Measurements from ENCODE around the gene CD4.

The CD4 gene

DNA sequence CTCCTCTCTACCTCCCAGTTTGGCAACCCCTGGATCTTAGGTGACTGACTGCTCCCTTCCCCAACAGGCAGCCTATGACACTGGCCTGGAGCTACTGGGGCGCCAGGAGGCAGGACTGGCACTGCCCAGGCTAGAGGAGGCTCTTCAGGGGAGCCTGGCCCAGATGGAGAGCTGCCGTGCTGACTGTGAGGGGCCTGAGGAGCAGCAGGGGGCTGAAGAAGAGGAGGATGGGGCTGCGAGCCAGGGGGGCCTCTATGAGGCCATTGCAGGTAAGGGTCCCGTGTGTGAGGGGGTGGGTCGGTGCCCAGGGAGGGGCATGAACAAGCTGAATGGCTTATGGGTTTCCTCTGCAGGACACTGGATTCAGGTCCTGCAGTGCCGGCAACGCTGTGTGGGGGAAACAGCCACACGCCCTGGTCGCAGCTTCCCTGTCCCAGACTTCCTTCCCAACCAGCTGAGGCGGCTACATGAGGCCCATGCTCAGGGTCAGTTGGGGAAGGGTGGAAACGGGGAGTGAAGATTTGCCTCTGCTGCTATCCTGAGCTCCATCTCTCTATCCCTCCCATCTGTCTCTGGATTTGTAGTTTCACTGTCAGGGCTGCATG lies 41.1 kb downstream of the CD4 start:
- Histone ChIP-seq H3K36me3 (ENCODE audit: insufficient read depth, low read length) (0 out of 2 replicates have a peak, but pooled peaks cover 11% of the 10 kb centered on the region), H3K9me3 (ENCODE audit: control insufficient read depth, insufficient read depth, low read length) (no peaks in the 10 kb centered on the region), H3K9ac (ENCODE audit: low read depth, low read length) (peak overlapping the region; percentile 93; the same call in 1 of the 2 replicates), H3K4me1 (ENCODE audit: insufficient read depth, low read length) (peaks cover 5% of the 10 kb centered on the region)

GRCh38 chr12:6830999-6831398 lies 41.7 kb downstream of the CD4 start:
- H3K36me3 ChIP-seq (ENCODE audit: insufficient read depth, low read length) = 0 out of 2 replicates have a peak, but pooled peaks cover 11% of the 10 kb centered on the region
- H3K9me3 ChIP-seq (ENCODE audit: control insufficient read depth, insufficient read depth, low read length) = no peaks in the 10 kb centered on the region
- H3K4me1 ChIP-seq (ENCODE audit: insufficient read depth, low read length) = peaks cover 5% of the 10 kb centered on the region
- H3K9ac ChIP-seq (ENCODE audit: low read depth, low read length) = no peak overlapping the region

- Histone ChIP-seq H3K9ac (ENCODE audit: low read depth, low read length) (no peak overlapping the region), H3K36me3 (ENCODE audit: insufficient read depth, low read length) (0 out of 2 replicates have a peak, but pooled peaks cover 11% of the 10 kb centered on the region), H3K4me1 (ENCODE audit: insufficient read depth, low read length) (peaks cover 5% of the 10 kb centered on the region), H3K9me3 (ENCODE audit: control insufficient read depth, insufficient read depth, low read length) (no peaks in the 10 kb centered on the region)
Measured at GRCh38 chr12:6831450-6831995, 42.2 kb downstream of the CD4 start.

DNA sequence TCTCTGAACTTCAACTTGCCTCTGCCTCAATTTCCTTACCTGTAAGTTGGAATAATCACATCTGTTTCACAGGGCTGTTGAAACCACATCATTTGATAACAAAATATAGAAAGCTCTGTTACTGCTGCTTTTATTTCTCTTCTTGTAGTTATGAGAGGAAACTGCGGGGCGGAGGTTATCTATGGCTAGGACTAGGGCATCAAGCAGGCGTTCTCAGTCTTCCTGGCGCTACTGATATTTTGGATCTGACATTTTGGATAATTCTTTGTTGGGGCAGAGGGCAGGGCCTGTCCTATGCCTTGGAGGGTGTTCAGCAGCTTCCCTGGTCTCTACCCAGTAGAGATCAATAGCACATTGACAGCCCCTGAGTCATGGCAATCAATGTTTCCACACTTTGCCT lies 42.8 kb downstream of the CD4 start:
- Histone ChIP-seq H3K9ac (ENCODE audit: low read depth, low read length) (no peak overlapping the region), H3K9me3 (ENCODE audit: control insufficient read depth, insufficient read depth, low read length) (no peaks in the 10 kb centered on the region), H3K36me3 (ENCODE audit: insufficient read depth, low read length) (peaks cover 16% of the 10 kb centered on the region; the same call in 1 of the 2 replicates), H3K4me1 (ENCODE audit: insufficient read depth, low read length) (peaks cover 2% of the 10 kb centered on the region)

GRCh38 chr12:6833189-6833890 lies 44.0 kb downstream of the CD4 start:
- H3K9me3 ChIP-seq (ENCODE audit: control insufficient read depth, insufficient read depth, low read length) = no peaks in the 10 kb centered on the region
- H3K9ac ChIP-seq (ENCODE audit: low read depth, low read length) = no peak overlapping the region
- no peaks in the 10 kb centered on the region for H3K4me1 ChIP-seq (ENCODE audit: insufficient read depth, low read length)
- H3K36me3 ChIP-seq (ENCODE audit: insufficient read depth, low read length) = peaks cover 16% of the 10 kb centered on the region; the same call in 1 of the 2 replicates

DNA sequence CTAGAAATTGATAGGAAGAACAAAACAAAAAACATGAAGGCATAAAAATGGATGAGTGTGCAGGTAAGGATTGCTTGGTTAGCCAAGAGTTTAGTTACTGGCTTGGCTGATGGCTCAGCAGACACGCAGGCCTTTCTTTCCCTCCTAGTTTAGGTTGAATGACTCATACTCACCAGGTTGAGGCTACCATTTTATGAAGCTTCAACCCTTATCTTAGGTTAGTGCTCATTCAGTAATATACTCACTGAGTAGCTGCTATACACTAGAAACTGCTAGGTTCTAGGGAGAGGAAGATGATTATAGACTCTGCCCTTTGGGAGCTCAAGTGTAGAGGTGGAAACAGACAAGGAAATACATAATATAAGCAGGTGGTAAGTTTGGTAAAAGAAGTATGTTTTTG lies 44.9 kb downstream of the CD4 start:
- Histone ChIP-seq H3K36me3 (ENCODE audit: insufficient read depth, low read length) (peaks cover 16% of the 10 kb centered on the region; the same call in 1 of the 2 replicates), H3K9me3 (ENCODE audit: control insufficient read depth, insufficient read depth, low read length) (no peaks in the 10 kb centered on the region), H3K9ac (ENCODE audit: low read depth, low read length) (no peak overlapping the region), H3K4me1 (ENCODE audit: insufficient read depth, low read length) (no peaks in the 10 kb centered on the region)

GRCh38 chr12:6834873-6835272 lies 45.5 kb downstream of the CD4 start:
- no peaks in the 10 kb centered on the region for H3K4me1 ChIP-seq (ENCODE audit: insufficient read depth, low read length)
- H3K9ac ChIP-seq (ENCODE audit: low read depth, low read length) = no peak overlapping the region
- H3K36me3 ChIP-seq (ENCODE audit: insufficient read depth, low read length) = peaks cover 16% of the 10 kb centered on the region; the same call in 1 of the 2 replicates
- no peaks in the 10 kb centered on the region for H3K9me3 ChIP-seq (ENCODE audit: control insufficient read depth, insufficient read depth, low read length)

DNA sequence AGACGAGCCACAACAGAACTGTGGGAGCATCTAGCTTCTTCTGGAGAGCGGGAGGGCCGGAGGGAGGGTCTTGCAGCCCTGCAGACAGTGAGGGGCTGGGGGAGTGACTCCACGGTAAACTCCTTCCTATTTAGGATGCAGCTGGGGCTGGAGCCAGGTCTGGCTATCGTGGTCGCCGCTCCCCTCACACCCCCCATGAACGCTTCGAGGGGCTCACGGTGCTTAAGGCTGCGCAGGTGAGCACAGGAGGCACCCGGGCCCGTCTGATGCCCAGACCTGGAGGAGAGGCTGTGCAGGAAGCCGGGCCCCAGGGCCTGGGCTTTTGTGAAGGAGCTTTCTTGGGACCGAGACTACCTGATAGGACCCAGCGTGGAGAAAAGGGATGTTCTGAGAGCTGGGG lies 47.5 kb downstream of the CD4 start:
- Histone ChIP-seq H3K9me3 (ENCODE audit: control insufficient read depth, insufficient read depth, low read length) (no peaks in the 10 kb centered on the region), H3K9ac (ENCODE audit: low read depth, low read length) (no peak overlapping the region), H3K36me3 (ENCODE audit: insufficient read depth, low read length) (peaks cover 13% of the 10 kb centered on the region; the same call in 1 of the 2 replicates), H3K4me1 (ENCODE audit: insufficient read depth, low read length) (peaks cover 5% of the 10 kb centered on the region)

DNA sequence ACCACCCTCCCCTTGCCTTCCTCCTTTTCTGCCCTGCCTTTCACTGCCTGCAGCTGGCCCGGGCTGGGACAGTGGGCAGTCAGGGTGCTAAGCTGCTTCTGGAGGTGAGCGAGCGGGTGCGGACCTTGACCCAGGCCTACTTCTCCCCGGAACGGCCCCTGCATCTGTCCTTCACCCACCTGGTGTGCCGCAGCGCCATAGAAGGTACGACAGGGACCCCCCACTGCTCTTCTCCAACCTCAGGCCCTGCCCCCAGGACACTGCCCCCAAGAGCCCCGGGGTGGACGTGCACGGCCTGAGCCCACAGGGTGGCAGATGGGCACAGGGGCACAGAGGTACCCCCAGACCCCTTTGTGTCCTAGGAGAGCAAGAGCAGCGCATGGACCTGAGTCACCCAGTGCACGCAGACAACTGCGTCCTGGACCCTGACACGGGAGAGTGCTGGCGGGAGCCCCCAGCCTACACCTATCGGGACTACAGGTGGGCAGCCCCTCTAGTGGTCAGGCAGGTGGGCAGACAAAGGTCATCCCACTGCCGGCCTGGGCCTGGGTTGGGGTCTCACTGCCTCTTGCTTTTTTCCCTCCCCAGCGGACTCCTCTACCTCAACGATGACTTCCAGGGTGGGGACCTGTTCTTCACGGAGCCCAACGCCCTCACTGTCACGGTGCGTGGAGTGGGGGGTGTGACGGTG lies 48.2 kb downstream of the CD4 start:
- Histone ChIP-seq H3K9me3 (ENCODE audit: control insufficient read depth, insufficient read depth, low read length) (no peaks in the 10 kb centered on the region), H3K9ac (ENCODE audit: low read depth, low read length) (no peak overlapping the region), H3K4me1 (ENCODE audit: insufficient read depth, low read length) (peaks cover 5% of the 10 kb centered on the region), H3K36me3 (ENCODE audit: insufficient read depth, low read length) (peaks cover 13% of the 10 kb centered on the region; the same call in 1 of the 2 replicates)

DNA sequence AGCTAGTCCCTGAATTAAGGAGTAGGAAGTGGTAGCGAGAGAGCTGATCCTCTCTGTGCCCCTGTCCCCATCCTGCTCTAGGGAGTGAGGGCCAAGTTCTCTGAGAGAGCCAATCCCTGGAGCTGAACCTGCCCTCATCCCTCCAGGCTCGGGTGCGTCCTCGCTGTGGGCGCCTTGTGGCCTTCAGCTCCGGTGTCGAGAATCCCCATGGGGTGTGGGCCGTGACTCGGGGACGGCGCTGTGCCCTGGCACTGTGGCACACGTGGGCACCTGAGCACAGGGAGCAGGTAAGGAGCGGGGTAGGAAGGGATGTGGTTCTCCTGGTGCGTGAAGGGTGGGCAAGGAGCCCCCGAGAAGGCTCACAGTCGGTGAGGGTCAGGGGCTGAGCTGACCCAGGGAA lies 49.5 kb downstream of the CD4 start:
- H3K9me3 ChIP-seq (ENCODE audit: control insufficient read depth, insufficient read depth, low read length) = no peaks in the 10 kb centered on the region
- peaks cover 11% of the 10 kb centered on the region; the same call in 1 of the 2 replicates for H3K36me3 ChIP-seq (ENCODE audit: insufficient read depth, low read length)
- H3K4me1 ChIP-seq (ENCODE audit: insufficient read depth, low read length) = peaks cover 5% of the 10 kb centered on the region
- H3K9ac ChIP-seq (ENCODE audit: low read depth, low read length) = no peak overlapping the region

DNA sequence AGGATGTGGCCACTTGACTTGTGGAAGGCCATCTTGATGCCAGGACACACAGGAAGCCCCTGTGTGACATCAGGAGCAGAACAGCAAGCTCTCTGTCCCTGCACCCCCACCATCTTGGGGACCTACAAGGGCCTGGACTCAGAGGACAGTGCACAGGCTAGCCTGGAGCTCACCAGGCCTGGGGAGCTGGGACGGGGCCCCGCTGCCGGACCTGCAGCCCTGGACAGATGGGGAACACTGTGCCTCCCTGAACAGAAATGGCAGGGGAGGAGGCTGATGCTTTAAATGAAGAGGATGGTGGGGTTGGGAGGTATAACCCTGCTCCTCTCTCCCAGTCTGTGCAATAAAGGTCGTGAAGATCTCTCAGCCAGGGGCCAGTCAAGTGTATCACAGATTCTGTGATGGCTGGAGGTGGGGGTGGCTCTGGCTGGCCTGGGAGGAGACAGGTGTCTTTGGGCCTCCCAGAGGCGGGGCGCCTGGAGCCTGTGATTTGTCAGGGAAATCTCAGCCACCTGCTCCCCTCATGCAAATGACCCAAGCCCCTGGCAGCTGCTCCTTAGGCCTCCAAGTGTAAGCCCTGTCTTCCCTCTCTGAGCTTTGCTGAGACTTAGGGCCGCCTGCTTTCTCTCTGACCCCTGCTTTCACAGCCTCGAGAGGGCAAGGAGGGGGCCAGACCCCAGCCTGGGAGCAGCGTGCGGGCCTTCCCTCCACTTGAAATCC lies 50.3 kb downstream of the CD4 start:
- H3K9ac ChIP-seq (ENCODE audit: low read depth, low read length) = no peak overlapping the region
- peaks cover 5% of the 10 kb centered on the region for H3K36me3 ChIP-seq (ENCODE audit: insufficient read depth, low read length)
- no peaks in the 10 kb centered on the region for H3K9me3 ChIP-seq (ENCODE audit: control insufficient read depth, insufficient read depth, low read length)
- H3K4me1 ChIP-seq (ENCODE audit: insufficient read depth, low read length) = peaks cover 5% of the 10 kb centered on the region

GRCh38 chr12:6840330-6840729 lies 51.0 kb downstream of the CD4 start:
- H3K36me3 ChIP-seq (ENCODE audit: insufficient read depth, low read length) = peaks cover 11% of the 10 kb centered on the region
- H3K9me3 ChIP-seq (ENCODE audit: control insufficient read depth, insufficient read depth, low read length) = no peaks in the 10 kb centered on the region
- peaks cover 5% of the 10 kb centered on the region for H3K4me1 ChIP-seq (ENCODE audit: insufficient read depth, low read length)
- H3K9ac ChIP-seq (ENCODE audit: low read depth, low read length) = no peak overlapping the region

- H3K36me3 ChIP-seq (ENCODE audit: insufficient read depth, low read length) = peaks cover 11% of the 10 kb centered on the region
Measured at GRCh38 chr12:6840761-6841515, 51.6 kb downstream of the CD4 start, which contains the start of gene GNB3. Gene GNB3, plus strand, starts transcription at chr12:6840925. Its CDS starts 363 bp downstream, at chr12:6841288.

More at GRCh38 chr12:6840761-6841515, 51.6 kb downstream of the CD4 start, which contains the start of gene GNB3:
- Histone ChIP-seq H3K9me3 (ENCODE audit: control insufficient read depth, insufficient read depth, low read length) (no peaks in the 10 kb centered on the region), H3K4me1 (ENCODE audit: insufficient read depth, low read length) (peaks cover 5% of the 10 kb centered on the region), H3K9ac (ENCODE audit: low read depth, low read length) (no peak within 1 kb of the TSS)

All from ES-I3 (cell line).